HepG2 (cell line): ENCODE data around the gene CDH13.

Source experiments
- CTCF ChIP-seq: sonication (generic); formaldehyde crosslinking; IDR thresholded peaks from 2 replicates; pipeline ENCODE4 v1.5.0; 2020; ENCODE audit warnings: mild to moderate bottlenecking, missing genetic modification reagents, moderate library complexity
- IRF9 ChIP-seq: sonication (generic); formaldehyde crosslinking; IDR thresholded peaks from 2 replicates; pipeline ENCODE4 v1.8.0; 2022; ENCODE audit warnings: missing genetic modification reagents, mild to moderate bottlenecking, borderline replicate concordance
- POLR2G ChIP-seq: fragments of 200-400 bp; formaldehyde crosslinking; IDR thresholded peaks from 2 replicates; pipeline ENCODE4 v1.6.1; 2018; ENCODE audit warnings: mild to moderate bottlenecking, low read depth, low read length, moderate library complexity
- REST ChIP-seq, 2 experiments: IDR thresholded peaks; 2 replicates each; pipeline ENCODE4 v1.6.1; 2011 to 2012; ENCODE audit warnings: low read length in 2 of 2, borderline replicate concordance in 1 of 2, low read depth in 1 of 2, mild to moderate bottlenecking in 1 of 2, moderate library complexity in 1 of 2
- TRIM24 ChIP-seq: sonication (generic); formaldehyde crosslinking; IDR thresholded peaks from 2 replicates; pipeline ENCODE4 v1.8.0; 2022; ENCODE audit warnings: mild to moderate bottlenecking, missing genetic modification reagents
- YY1 ChIP-seq: IDR thresholded peaks from 2 replicates; pipeline ENCODE4 v1.6.1; 2011; ENCODE audit warnings: low read length, low read depth, moderate library complexity, mild to moderate bottlenecking; ENCODE audit not compliant: insufficient read depth, insufficient replicate concordance
- ZBTB33 ChIP-seq: sonication (generic); formaldehyde crosslinking; IDR thresholded peaks from 2 replicates; pipeline ENCODE4 v1.4.0; 2020; ENCODE audit warnings: missing genetic modification reagents
- ZKSCAN8 ChIP-seq: IDR thresholded peaks from 2 replicates; pipeline ENCODE4 v1.6.1; 2016; ENCODE audit warnings: borderline replicate concordance, missing genetic modification reagents, missing compliant biosample characterization
- ZNF333 ChIP-seq: sonication (generic); formaldehyde crosslinking; IDR thresholded peaks from 2 replicates; pipeline ENCODE4 v1.4.0; 2020; ENCODE audit warnings: mild to moderate bottlenecking, missing genetic modification reagents, borderline replicate concordance
- ZNF639 ChIP-seq: conservative IDR thresholded peaks from 2 replicates; pipeline ENCODE4 v1.6.1; 2018; ENCODE audit warnings: missing genetic modification reagents

GRCh38 chr16:83113811-83114210, 487.0 kb downstream of the CDH13 start:
- no peak for TF ChIP-seq REST (IDR thresholded peaks at IDR 0.05; ENCODE audit: borderline replicate concordance in 1 of 2, low read depth in 1 of 2, low read length in 2 of 2)
- TF ChIP-seq IRF9 (CRISPR knock-in tag) = no peak
- no peak for TF ChIP-seq ZNF333
- no peak for TF ChIP-seq CTCF
- TF ChIP-seq ZBTB33 (CRISPR knock-in tag) = no peak
- no peak for TF ChIP-seq TRIM24 (CRISPR knock-in tag)
- no peak for TF ChIP-seq ZKSCAN8
- no peak for TF ChIP-seq POLR2G
- no peak for TF ChIP-seq ZNF639
- no peak for TF ChIP-seq YY1
